ENCODE data around the gene SMIM8. TPM values are rescaled to one million over a fixed set of nuclear protein-coding genes. Genes with fewer than 3 reads are reported as not detected.

Gene SMIM8
- total and polyA plus RNA-seq, 4 donors = 2.3 to 6.1 (median 5.2) TPM

- no peak for TF ChIP-seq REST (IDR thresholded peaks at IDR 0.05)
- TF ChIP-seq EGR1 (IDR thresholded peaks at IDR 0.05; ENCODE audit: low read depth in 2 of 2) = no peak
- peak in 1 of 2 donors; percentile 32 for TF ChIP-seq JUND (IDR thresholded peaks at IDR 0.05)
Observed at GRCh38 chr6:87391334-87391733, 68.9 kb downstream of the SMIM8 start (continued).

Other genes with a start within 250 kb of the SMIM8 start
- not detected for gene CGA, start 227.5 kb upstream of the SMIM8 start, total RNA-seq
- gene CGA, start 227.5 kb upstream of the SMIM8 start, polyA plus RNA-seq = not detected
- 10 to 100 TPM; 12.1 to 16.4 TPM for gene ZNF292, start 167.0 kb upstream of the SMIM8 start, total RNA-seq
- 10 to 100 TPM in 1 of 2 donors, 1 to 10 TPM in 1; 2.7 to 12.8 TPM for gene ZNF292, start 167.0 kb upstream of the SMIM8 start, polyA plus RNA-seq
- gene GJB7, start 6.7 kb downstream of the SMIM8 start, total RNA-seq = not detected
- under 1 TPM in 1 of 2 donors, not detected in 1; 0.32 TPM for gene GJB7, start 6.7 kb downstream of the SMIM8 start, polyA plus RNA-seq
- gene C6orf163, start 22.2 kb downstream of the SMIM8 start, total RNA-seq = 1 to 10 TPM in 1 of 2 donors, under 1 TPM in 1; 0.79 to 3.0 TPM
- gene C6orf163, start 22.2 kb downstream of the SMIM8 start, polyA plus RNA-seq = under 1 TPM; 0.09 to 0.56 TPM
- gene CFAP206, start 85.4 kb downstream of the SMIM8 start, total RNA-seq = under 1 TPM in 1 of 2 donors, not detected in 1; 0.42 TPM
- gene CFAP206, start 85.4 kb downstream of the SMIM8 start, polyA plus RNA-seq = under 1 TPM; 0.08 to 0.11 TPM
- 10 to 100 TPM in 1 of 2 donors, 1 to 10 TPM in 1; 9.4 to 11.9 TPM for gene SLC35A1, start 150.4 kb downstream of the SMIM8 start, total RNA-seq
- 10 to 100 TPM in 1 of 2 donors, 1 to 10 TPM in 1; 9.0 to 13.7 TPM for gene SLC35A1, start 150.4 kb downstream of the SMIM8 start, polyA plus RNA-seq

All from liver (tissue), 5 donors.